HEK293T (cell line): ENCODE results near the gene SLAMF8.

Source experiments
- BHLHE40 ChIP-seq: fragments of 450-650 bp; IDR thresholded peaks from 2 replicates; pipeline ENCODE4 v1.6.1; 2016; ENCODE audit warnings: mild to moderate bottlenecking, moderate library complexity, borderline replicate concordance
- ELF4 ChIP-seq: fragments of 450-650 bp; IDR thresholded peaks from 2 replicates; pipeline ENCODE4 v1.6.1; 2017; ENCODE audit warnings: antibody characterized with exemption
- FOXK2 ChIP-seq: fragments of 450-650 bp; IDR thresholded peaks from 2 replicates; pipeline ENCODE4 v1.6.1; 2016; ENCODE audit warnings: mild to moderate bottlenecking
- FOXM1 ChIP-seq: fragments of 450-650 bp; IDR thresholded peaks from 2 replicates; pipeline ENCODE4 v1.6.1; 2017; ENCODE audit warnings: mild to moderate bottlenecking, borderline replicate concordance
- HDGF ChIP-seq: fragments of 450-650 bp; IDR thresholded peaks from 2 replicates; pipeline ENCODE4 v1.6.1; 2017; ENCODE audit warnings: antibody characterized with exemption, borderline replicate concordance
- L3MBTL2 ChIP-seq: fragments of 450-650 bp; conservative IDR thresholded peaks from 2 replicates; pipeline ENCODE4 v1.6.1; 2016; ENCODE audit warnings: mild to moderate bottlenecking
- NFRKB ChIP-seq: fragments of 450-650 bp; IDR thresholded peaks from 2 replicates; pipeline ENCODE4 v1.6.1; 2016; ENCODE audit warnings: mild to moderate bottlenecking, moderate library complexity
- SP1 ChIP-seq: fragments of 450-650 bp; IDR thresholded peaks from 2 replicates; pipeline ENCODE4 v1.6.1; 2017
- SUZ12 ChIP-seq: fragments of 450-650 bp; IDR thresholded peaks from 2 replicates; pipeline ENCODE4 v1.6.1; 2016; ENCODE audit warnings: mild to moderate bottlenecking
- TARDBP ChIP-seq: fragments of 450-650 bp; IDR thresholded peaks from 2 replicates; pipeline ENCODE4 v1.6.1; 2016
- ZNF384 ChIP-seq: fragments of 450-650 bp; IDR thresholded peaks from 2 replicates; pipeline ENCODE4 v1.6.1; 2016
- TF ChIP-seq, protein P1 (sequence below): fragments of 450-650 bp; IDR thresholded peaks from 2 replicates; pipeline ENCODE4 v1.6.1; 2016

DNA sequence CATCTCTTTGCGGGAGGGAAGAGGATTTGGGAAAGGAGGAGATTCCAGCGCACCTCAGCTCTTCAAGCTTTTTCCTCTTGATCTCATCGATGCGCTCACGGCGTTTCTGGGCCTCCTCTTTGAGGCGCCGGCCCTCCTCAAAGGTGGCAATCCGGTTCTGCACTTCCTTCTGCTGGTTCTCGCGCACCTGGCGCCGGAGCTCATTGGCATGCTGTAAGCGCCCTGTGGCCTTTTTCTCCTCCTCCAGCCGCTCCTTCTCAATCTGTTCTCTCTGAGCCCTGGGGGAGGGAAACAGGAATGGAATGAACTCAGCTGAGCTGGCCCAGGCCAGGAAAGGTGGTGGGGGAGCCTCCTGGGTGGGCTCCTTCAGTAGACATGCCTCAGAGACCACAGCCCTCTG, 46.2 kb downstream of the SLAMF8 start:
- TF ChIP-seq, protein P1, sequence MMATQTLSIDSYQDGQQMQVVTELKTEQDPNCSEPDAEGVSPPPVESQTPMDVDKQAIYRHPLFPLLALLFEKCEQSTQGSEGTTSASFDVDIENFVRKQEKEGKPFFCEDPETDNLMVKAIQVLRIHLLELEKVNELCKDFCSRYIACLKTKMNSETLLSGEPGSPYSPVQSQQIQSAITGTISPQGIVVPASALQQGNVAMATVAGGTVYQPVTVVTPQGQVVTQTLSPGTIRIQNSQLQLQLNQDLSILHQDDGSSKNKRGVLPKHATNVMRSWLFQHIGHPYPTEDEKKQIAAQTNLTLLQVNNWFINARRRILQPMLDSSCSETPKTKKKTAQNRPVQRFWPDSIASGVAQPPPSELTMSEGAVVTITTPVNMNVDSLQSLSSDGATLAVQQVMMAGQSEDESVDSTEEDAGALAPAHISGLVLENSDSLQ = no peak
- no peak for TF ChIP-seq TARDBP
- no peak for TF ChIP-seq ELF4
- no peak for TF ChIP-seq FOXM1
- TF ChIP-seq FOXK2 = no peak
- TF ChIP-seq SP1 = no peak
- TF ChIP-seq NFRKB = no peak
- TF ChIP-seq SUZ12 = no peak
- TF ChIP-seq BHLHE40 = no peak
- TF ChIP-seq L3MBTL2 = no peak
- TF ChIP-seq ZNF384 = no peak
- TF ChIP-seq HDGF = no peak
